T-helper 2 cell treated with Interferon-gamma antibody and Interleukin-4, amounts not matched to agents 100 ng/mL and 5 ng/mL, for 36 hours (primary cell): ENCODE results near the gene FAM43A. TPM values are rescaled to one million over a fixed set of nuclear protein-coding genes. Genes with fewer than 3 reads are reported as not detected.

Experiments used
- intact Hi-C: fragments of 100-400 bp; cut with micrococcal nuclease; formaldehyde crosslinking; loops from one replicate; pipeline ENCODE4 v1.15.1; 2023
- total RNA-seq: library from RNA; stranded (reverse); gene quantifications from 2 replicates; pipeline ENCODE4 v1.2.3, GENCODE V29; 2022

The FAM43A gene
- total RNA-seq, 1 donor from 2014 or later: 2.4 TPM

GRCh38 chr3:194736896-194737600 is 51.4 kb downstream of the FAM43A start:
- intact Hi-C loops: no loop called here

Other genes with a start within 250 kb of the FAM43A start
- 88.6 and 95.8 TPM in 2 replicates for gene ATP13A3, start 198.9 kb upstream of the FAM43A start, total RNA-seq
- gene TMEM44, start 52.5 kb upstream of the FAM43A start, total RNA-seq: 6.9 and 7.3 TPM in 2 replicates
- gene LSG1, start 13.7 kb upstream of the FAM43A start, total RNA-seq: 47.2 and 49.6 TPM in 2 replicates